Endothelial cell of umbilical vein (primary cell): Measurements from ENCODE around the gene TRAP1. TPM values are rescaled to one million over a fixed set of nuclear protein-coding genes. Genes with fewer than 3 reads are reported as not detected.

Source experiments
- BruUV-seq: library from RNA; stranded (reverse); fragments of 400-500 nt; replicated peaks from 2 replicates; lab custom pipeline; 2021; lab: Mats Ljungman, UMichigan
- CTCF ChIA-PET: fragments of 300-600, 350-600 bp; sonication (Branson Sonifier 250); formaldehyde crosslinking; loops from one replicate; lab custom pipeline; 2021; ENCODE audit warnings: antibody characterized with exemption, inconsistent platforms; lab: Charles Lee
- POLR2A ChIA-PET: fragments of 300-600, 350-600 bp; sonication (Branson Sonifier 250); formaldehyde crosslinking; loops from one replicate; lab custom pipeline; 2021; ENCODE audit warnings: antibody characterized with exemption, inconsistent platforms; lab: Charles Lee
- DNase-seq: peaks from one replicate; pipeline ENCODE4 v3.0.0-alpha.2; 2011; ENCODE audit warnings: low read depth, low spot score
- FAIRE-seq: peaks from 2 replicates; lab custom pipeline; 2011; peaks lifted over from hg19 to GRCh38; lab: Jason Lieb, UNC
- H2AFZ ChIP-seq: 2 replicates; pipeline ENCODE4 v1.6.0; 2012; ENCODE audit warnings: low read depth, low read length, control low read depth, inconsistent platforms
- H3K27ac ChIP-seq: 2 replicates; pipeline ENCODE4 v1.5.1; 2011; ENCODE audit warnings: low read depth, mild to moderate bottlenecking, control low read depth, low read length, moderate library complexity; ENCODE audit not compliant: insufficient read depth
- H3K27me3 ChIP-seq, 2 experiments: 2 replicates each; pipeline versions ENCODE4 v1.6.0 to v1.6.1; 2011; ENCODE audit warnings: low read length in 2 of 2, mixed read lengths in 1 of 2; ENCODE audit not compliant: control insufficient read depth in 2 of 2, insufficient read depth in 2 of 2
- H3K36me3 ChIP-seq, 2 experiments: 2 replicates in 1 of 2; 3 replicates in 1 of 2; pipeline ENCODE4 v1.5.1; 2011; ENCODE audit warnings: low read length in 2 of 2, mild to moderate bottlenecking in 1 of 2, moderate library complexity in 1 of 2; ENCODE audit not compliant: control insufficient read depth in 2 of 2, insufficient read depth in 2 of 2; ENCODE audit errors: extremely low read depth in 1 of 2
- H3K4me1 ChIP-seq: 3 replicates; pipeline ENCODE4 v1.5.1; 2011; ENCODE audit warnings: mild to moderate bottlenecking, low read length; ENCODE audit not compliant: control insufficient read depth, insufficient read depth; ENCODE audit errors: extremely low read depth
- H3K4me2 ChIP-seq: 2 replicates; pipeline ENCODE4 v1.6.1; 2011; ENCODE audit warnings: low read length, control low read depth, mixed read lengths; ENCODE audit not compliant: insufficient read depth
- H3K4me3 ChIP-seq, 3 experiments: fragments of 200-600 bp in 1 of 3; sonication (generic), shearing (Covaris generic) in 1 of 3; replicated peaks in 1 of 3; 2 replicates each; pipeline ENCODE4 v1.5.1; 2011 to 2016; ENCODE audit warnings: control low read depth in 3 of 3, low read length in 3 of 3, mild to moderate bottlenecking in 2 of 3, inconsistent platforms in 1 of 3, low read depth in 1 of 3, moderate library complexity in 1 of 3; ENCODE audit not compliant: insufficient read depth in 1 of 3
- H3K79me2 ChIP-seq: 2 replicates; pipeline ENCODE4 v1.6.0; 2012; ENCODE audit warnings: low read length, inconsistent platforms; ENCODE audit not compliant: control insufficient read depth, insufficient read depth
- H3K9ac ChIP-seq: replicated peaks from 2 replicates; pipeline ENCODE3; 2011; ENCODE audit warnings: low read length, control low read depth; ENCODE audit not compliant: insufficient read depth; ENCODE audit errors: extremely low read depth
- H3K9me1 ChIP-seq: replicated peaks from 3 replicates; pipeline ENCODE4 v1.6.0; 2011; ENCODE audit warnings: mild to moderate bottlenecking, low read length; ENCODE audit not compliant: control insufficient read depth, insufficient read depth; ENCODE audit errors: extremely low read depth
- H3K9me3 ChIP-seq: replicated peaks from 2 replicates; pipeline ENCODE4 v1.5.1; 2012; ENCODE audit warnings: low read length, inconsistent platforms; ENCODE audit not compliant: control insufficient read depth, insufficient read depth
- H4K20me1 ChIP-seq: replicated peaks from 2 replicates; pipeline ENCODE3; 2011; ENCODE audit warnings: mild to moderate bottlenecking, low read length; ENCODE audit not compliant: control insufficient read depth, insufficient read depth; ENCODE audit errors: extremely low read depth
- EZH2 ChIP-seq: IDR thresholded peaks from 2 replicates; pipeline ENCODE4 v1.6.1; 2012; ENCODE audit warnings: borderline replicate concordance, low read depth, mild to moderate bottlenecking, moderate library complexity, low read length, inconsistent platforms; ENCODE audit not compliant: severe bottlenecking
- FOS ChIP-seq: IDR thresholded peaks from 2 replicates; pipeline ENCODE4 v1.6.1; 2011; ENCODE audit warnings: mild to moderate bottlenecking, low read length, moderate library complexity, borderline replicate concordance; ENCODE audit not compliant: insufficient read depth
- GATA2 ChIP-seq: IDR thresholded peaks from 2 replicates; pipeline ENCODE4 v1.7.0; 2011; ENCODE audit warnings: low read depth, mild to moderate bottlenecking, moderate library complexity, mixed read lengths, low read length; ENCODE audit not compliant: insufficient read length, insufficient read depth
- JUN ChIP-seq: IDR thresholded peaks from 2 replicates; pipeline ENCODE4 v1.6.1; 2011; ENCODE audit warnings: borderline replicate concordance, low read depth; ENCODE audit not compliant: insufficient read length, insufficient read depth
- MAX ChIP-seq: IDR thresholded peaks from 2 replicates; pipeline ENCODE4 v1.6.1; 2011; ENCODE audit not compliant: insufficient read depth, insufficient read length
- MYC ChIP-seq: IDR thresholded peaks from one replicate; pipeline ENCODE4 v1.6.1; 2011; ENCODE audit warnings: mild to moderate bottlenecking, low read depth, low read length
- POLR2A ChIP-seq: IDR thresholded peaks from 2 replicates; pipeline ENCODE4 v1.6.1; 2012; ENCODE audit warnings: low read depth, mild to moderate bottlenecking, control low read depth, low read length
- POLR2AphosphoS5 ChIP-seq: IDR thresholded peaks from 2 replicates; pipeline ENCODE4 v1.6.1; 2012; ENCODE audit warnings: low read depth, mild to moderate bottlenecking, control low read depth, low read length, moderate library complexity; ENCODE audit not compliant: insufficient read depth
- dilution Hi-C: fragments of 300-500 bp; cut with MboI; formaldehyde crosslinking; loops from one replicate; pipeline ENCODE4 v1.15.0; 2019; ENCODE audit warnings: low sequenced_read_pairs; ENCODE audit not compliant: extremely low pct_ligation_motif_present
- intact Hi-C: fragments of 100-400 bp; cut with micrococcal nuclease; formaldehyde crosslinking; loops from one replicate; pipeline ENCODE4 v1.10.0; 2022
- polyA plus RNA-seq, 4 experiments: library from polyadenylated mRNA; depleted of rRNA in 3 of 4; stranded (reverse) in 3 of 4; unstranded in 1 of 4; fragments of >200 nt; gene quantifications; 2 replicates each; pipeline versions ENCODE4 v1.2.1 to v1.2.3, GENCODE V29; 2011 to 2012; ENCODE audit warnings: missing spikeins in 1 of 4
- total RNA-seq: library from RNA; stranded (reverse); gene quantifications from 2 replicates; pipeline ENCODE4 v1.2.3, GENCODE V29; 2021
- TF ChIP-seq, protein P1 (sequence below), 2 donors: IDR thresholded peaks; 1 replicate in 1 of 2; 2 replicates in 1 of 2; pipeline ENCODE4 v1.5.1; 2011; ENCODE audit warnings: low read length in 2 of 2, mild to moderate bottlenecking in 2 of 2, moderate library complexity in 2 of 2, control low read depth in 1 of 2, inconsistent platforms in 1 of 2, low read depth in 1 of 2; ENCODE audit not compliant: insufficient read depth in 1 of 2; ENCODE audit errors: extremely low read depth in 1 of 2

TRAP1 gene
- total and polyA plus RNA-seq, 2 donors (not counting 3 experiments of a cell fraction or from before 2014, with no cell fraction given) = 95.6 to 102 TPM

GRCh38 chr16:3671424-3671823 is 45.9 kb downstream of the TRAP1 start:
- FAIRE-seq (no peak), DNase-seq (no peak)
- no TSS peak for BruUV-seq
- Histone ChIP-seq H3K9ac (no peak overlapping the region), H3K4me3 (no peak overlapping the region), H3K4me2 (no peak overlapping the region), H3K4me1 (peaks cover 2% of the 10 kb centered on the region), H3K27me3 (no peaks in the 10 kb centered on the region), H4K20me1 (no peaks in the 10 kb centered on the region), H2AFZ (no peak overlapping the region), H3K27ac (no peak overlapping the region), H3K79me2 (no peaks in the 10 kb centered on the region), H3K9me1 (no peaks in the 10 kb centered on the region), H3K9me3 (no peaks in the 10 kb centered on the region), H3K36me3 (peaks cover 2 to 17% of the 10 kb centered on the region in 2 experiments)
- TF ChIP-seq JUN (no peak), POLR2AphosphoS5 (no peak), EZH2 (no peak), GATA2 (no peak), FOS (no peak), MYC (no peak), POLR2A (no peak), MAX (no peak)
- TF ChIP-seq, protein P1, sequence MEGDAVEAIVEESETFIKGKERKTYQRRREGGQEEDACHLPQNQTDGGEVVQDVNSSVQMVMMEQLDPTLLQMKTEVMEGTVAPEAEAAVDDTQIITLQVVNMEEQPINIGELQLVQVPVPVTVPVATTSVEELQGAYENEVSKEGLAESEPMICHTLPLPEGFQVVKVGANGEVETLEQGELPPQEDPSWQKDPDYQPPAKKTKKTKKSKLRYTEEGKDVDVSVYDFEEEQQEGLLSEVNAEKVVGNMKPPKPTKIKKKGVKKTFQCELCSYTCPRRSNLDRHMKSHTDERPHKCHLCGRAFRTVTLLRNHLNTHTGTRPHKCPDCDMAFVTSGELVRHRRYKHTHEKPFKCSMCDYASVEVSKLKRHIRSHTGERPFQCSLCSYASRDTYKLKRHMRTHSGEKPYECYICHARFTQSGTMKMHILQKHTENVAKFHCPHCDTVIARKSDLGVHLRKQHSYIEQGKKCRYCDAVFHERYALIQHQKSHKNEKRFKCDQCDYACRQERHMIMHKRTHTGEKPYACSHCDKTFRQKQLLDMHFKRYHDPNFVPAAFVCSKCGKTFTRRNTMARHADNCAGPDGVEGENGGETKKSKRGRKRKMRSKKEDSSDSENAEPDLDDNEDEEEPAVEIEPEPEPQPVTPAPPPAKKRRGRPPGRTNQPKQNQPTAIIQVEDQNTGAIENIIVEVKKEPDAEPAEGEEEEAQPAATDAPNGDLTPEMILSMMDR (IDR thresholded peaks at IDR 0.05; ENCODE audit: extremely low read depth in 1 of 2, insufficient read depth in 1 of 2, low read depth in 1 of 2, low read length in 2 of 2) = no peak
- CTCF ChIA-PET = no interaction called here
- intact Hi-C loops = no loop called here
- dilution Hi-C loops = no loop called here
- POLR2A ChIA-PET = no interaction called here
